ENCODE results near the gene DMAC2L.

The DMAC2L gene

DNA sequence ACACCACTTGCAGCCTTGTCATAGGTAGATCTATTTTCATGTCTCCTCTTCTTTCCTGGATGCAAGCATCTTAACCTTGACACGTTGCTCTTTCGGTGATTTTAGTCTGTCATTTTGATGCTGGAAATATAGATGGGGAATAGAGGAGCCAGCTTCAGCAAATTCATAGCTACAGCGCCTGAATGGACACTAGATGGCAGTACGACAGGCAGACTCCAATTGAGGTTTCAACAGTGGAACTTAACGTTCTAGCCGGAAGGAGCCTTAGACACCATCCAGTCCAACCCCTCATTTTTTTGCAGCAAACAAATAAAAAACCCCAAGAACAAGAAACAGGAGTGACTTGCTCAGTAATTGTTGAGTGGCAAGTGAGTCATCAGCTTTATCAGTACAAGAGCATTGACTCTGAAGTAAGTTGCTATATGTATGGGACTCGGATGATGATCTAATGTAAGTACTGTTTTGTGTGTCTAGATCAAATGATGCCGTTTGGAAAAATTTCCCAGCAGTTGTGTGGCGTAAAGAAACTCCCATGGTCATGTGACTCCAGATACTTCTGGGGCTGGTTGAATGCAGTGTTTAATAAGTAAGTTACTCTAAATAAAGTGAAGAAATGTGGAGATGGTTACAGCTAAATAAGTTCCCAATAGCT is 9.0 kb downstream of the DMAC2L start:
- DNase-seq = peak in 42 of 51 donors; percentile 1 to 90 (median 40)

GRCh38 chr14:50331596-50331995 is 19.5 kb downstream of the DMAC2L start:
- no peak for DNase-seq

- no peak for DNase-seq
These were observed 20.9 kb downstream of the DMAC2L start for GRCh38 chr14:50333014-50333509.

GRCh38 chr14:50334211-50334610 is 22.1 kb downstream of the DMAC2L start:
- no peak for DNase-seq

DNA sequence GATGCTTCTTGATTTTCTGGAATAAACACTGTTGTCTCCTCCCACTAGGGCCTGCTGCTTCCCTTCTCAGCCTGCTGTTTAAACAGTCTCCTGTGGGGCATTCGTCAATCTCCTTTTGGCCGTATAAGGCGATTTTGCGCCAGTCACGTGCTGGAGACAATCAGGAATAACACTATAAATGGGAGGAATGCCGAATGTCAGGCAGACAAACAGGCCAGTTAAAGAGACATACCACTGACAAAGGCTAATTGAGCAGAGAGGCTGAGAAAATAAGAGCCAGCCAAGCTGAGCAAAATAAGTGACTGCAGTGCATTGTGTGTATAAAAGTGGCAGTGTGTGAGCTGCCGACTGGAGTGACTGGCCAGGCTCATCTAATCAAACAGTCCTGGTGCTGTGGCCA is 23.3 kb downstream of the DMAC2L start:
- peak in 48 of 51 donors; percentile 13 to 90 (median 59) for DNase-seq

DNA sequence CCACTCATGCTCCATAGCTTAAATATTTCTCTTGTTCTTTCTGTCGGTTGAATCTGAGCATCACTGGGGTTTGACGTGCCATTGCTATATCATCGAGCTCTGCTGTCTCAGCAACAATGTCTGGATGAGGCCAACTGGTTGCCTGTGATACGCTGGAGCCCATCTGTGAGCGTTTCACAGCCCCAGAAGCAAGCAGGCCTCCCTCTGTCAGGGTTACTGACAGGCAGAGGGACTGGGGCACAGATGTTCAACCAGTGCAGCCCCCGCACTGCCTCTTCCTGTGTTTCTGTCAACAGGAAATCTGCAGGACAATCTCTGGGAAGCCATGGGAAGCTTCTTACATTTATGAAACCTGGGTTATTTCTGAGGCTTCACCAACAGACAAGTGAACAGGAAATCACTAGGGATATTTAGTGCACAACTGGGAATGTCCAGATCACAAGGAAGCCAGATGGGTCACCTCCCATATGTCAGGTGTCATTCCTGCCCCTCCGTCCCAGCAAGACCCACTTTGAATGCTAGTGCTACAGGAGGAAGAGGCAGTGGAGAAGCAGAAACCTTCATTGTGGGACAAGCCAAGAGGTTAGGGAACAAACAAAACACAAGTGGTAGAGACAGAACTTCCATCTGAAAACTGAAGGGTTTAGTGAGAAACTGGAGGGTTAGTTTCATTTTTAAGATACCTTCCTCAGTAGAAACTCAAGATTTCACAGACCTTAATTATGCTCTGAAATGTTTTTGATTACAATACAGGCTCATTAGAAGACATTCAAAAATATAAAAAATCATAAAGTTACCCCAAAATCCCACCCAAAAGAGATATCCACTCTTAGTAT is 24.1 kb downstream of the DMAC2L start:
- DNase-seq = peak in 34 of 51 donors; percentile 8 to 81 (median 31)

DNA sequence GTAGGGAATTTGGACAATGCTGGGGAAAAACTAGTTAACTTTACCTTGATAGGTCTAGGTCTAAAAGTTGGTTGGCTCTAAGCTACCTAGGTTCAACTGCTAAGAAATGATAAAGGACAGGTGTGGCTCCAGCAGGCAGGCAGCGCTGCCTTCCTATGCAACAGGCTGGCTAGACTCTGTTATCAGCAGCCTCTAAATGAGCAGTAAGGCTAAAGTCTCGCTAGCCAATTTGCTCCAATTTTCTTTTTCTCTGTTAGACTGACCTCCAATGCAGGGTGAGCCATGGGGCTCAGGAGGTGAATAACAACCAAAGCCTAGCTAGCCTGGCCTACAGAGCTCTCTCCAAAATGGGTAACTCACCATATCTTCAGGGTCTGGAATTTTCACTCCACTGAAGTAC is 26.5 kb downstream of the DMAC2L start:
- DNase-seq = no peak

DNA sequence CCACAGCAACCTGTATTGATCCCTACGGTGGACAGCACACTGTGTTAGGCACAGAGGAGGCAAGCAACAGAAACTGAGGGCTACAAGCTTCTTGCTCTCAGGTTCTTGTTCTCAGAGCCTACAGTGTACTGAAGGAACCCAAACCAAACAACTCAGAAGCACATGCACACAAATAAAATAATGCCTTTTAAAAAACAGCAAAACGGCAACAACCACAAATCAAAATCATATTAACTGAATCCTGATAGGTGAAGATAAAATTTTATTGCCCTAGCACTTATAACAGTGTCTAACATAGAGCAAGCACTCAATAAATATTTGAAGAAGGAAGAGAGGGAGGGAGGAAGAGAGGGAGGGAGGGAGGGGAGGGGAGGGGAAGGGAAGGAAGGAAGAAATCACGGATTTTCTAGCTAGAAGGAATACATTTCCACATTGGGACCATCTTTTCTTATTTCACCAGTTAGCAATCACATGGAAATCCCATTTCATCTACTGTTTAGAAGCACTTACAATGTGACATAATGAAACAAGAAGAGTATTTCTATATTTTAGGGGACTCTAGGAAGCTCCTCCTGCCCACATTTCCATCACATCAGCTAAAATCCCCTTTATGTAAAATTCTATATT is 27.2 kb downstream of the DMAC2L start:
- DNase-seq = no peak

GRCh38 chr14:50340045-50340444 is 27.9 kb downstream of the DMAC2L start:
- DNase-seq = no peak

- no peak for DNase-seq
These were observed 28.8 kb downstream of the DMAC2L start for GRCh38 chr14:50340963-50341362.

- DNase-seq = peak in 43 of 51 donors; percentile 8 to 79 (median 47)
These were observed 30.3 kb downstream of the DMAC2L start for GRCh38 chr14:50342221-50343078.

DNA sequence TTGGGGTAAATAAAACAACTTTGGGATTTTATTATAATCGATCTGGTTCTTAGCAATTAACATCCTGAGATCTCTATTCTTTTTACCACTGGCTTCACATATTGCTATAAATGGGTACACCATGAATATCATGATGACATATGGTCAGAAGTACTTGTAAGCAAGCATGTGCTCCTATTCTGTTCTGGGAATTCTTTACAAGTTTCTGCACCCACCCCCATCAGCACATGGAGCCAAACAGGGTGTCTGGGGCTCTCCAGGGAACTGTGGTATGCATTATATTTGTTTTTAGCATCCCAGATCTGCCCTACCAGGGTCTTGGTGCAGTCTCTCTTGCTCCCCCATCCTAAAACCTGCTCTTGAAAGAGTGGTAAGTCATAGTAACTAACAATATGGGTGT is 31.3 kb downstream of the DMAC2L start:
- no peak for DNase-seq

- DNase-seq = no peak
These were observed 32.1 kb downstream of the DMAC2L start for GRCh38 chr14:50344116-50344775.

- no peak for DNase-seq
These were observed 32.9 kb downstream of the DMAC2L start for GRCh38 chr14:50344876-50345563.

DNA sequence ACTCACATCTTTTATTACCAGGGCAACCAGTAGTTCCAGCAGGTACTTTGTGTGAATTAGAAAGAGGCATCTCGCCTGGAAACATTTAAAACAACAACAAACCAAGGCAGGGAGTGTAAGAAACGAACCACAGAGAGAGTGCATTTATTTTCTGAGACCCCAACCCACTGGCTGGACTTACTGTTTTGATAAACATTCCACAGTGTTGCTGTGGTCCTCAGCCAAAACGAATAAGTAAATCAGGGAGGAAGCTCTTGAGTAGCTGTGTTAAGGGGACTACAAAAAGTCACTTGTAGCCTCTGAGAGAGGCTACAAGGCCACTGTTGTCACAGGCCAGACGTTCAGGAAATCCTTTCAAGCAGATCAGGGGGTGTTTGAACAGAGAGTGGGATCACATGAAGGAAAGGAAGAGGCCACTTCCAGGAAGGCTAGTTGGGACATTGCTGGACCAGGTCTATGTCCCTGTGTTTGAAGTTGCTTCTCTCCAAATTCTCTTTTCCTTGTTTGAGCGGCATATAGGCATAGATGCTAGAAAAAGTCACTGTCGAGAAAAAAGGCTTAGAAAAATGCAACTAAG is 33.8 kb downstream of the DMAC2L start:
- DNase-seq = peak in 1 of 51 donors; percentile 19

- no peak for DNase-seq
These were observed 35.4 kb downstream of the DMAC2L start for GRCh38 chr14:50347521-50347920.

GRCh38 chr14:50348933-50349332 is 36.8 kb downstream of the DMAC2L start:
- DNase-seq = no peak

DNA sequence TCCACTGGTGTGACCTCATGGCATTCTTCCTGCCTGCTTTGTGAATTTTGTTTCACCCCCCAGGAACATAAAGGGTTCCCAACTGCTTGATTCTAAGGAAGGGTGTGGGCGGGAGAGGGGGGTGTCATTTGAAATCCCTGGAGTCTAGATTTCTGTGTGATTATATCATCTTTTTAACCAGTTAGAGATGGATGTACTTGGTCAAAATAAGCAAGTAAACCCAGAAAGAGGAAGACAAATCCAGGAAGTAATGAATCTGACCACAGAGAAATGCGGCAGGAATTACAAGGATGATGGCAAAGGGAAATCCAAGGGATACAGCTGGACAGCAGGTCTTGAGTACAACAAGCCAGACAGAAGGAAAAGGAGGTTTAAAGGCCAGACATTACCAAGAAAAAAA is 38.9 kb downstream of the DMAC2L start:
- no peak for DNase-seq

DNA sequence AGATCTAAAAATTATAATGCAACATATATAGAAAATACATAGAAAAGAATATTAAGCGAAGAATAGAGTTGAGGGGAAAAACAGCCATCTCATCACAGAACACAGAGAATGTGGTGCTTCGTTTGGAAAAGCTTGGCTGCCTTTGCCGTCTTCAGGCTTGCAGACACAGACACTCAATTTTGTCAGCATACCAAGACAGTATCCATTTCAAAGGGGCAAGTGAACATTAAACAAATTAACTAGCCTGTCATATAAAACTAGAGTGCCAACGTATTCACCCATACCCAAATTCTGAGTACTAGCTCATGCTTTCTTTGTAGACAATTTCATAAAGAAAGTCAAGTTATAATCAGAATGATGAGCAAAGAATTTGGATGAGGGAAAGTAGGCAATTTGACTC is 40.5 kb downstream of the DMAC2L start:
- DNase-seq = no peak

- DNase-seq = no peak
These were observed 41.0 kb downstream of the DMAC2L start for GRCh38 chr14:50353126-50353525.
